Stimulated activated CD4-positive, alpha-beta T cell treated with anti-CD3 and anti-CD28 coated beads, Interleukin-15, amount 100 ng/mL, for 48 hours (primary cell): ENCODE data around the gene GAS2L2.

ENCODE experiments used
- DNase-seq, 2 donors: peaks; one replicate each; pipeline ENCODE4 v3.0.0-alpha.2; 2020; ENCODE audit warnings: low read depth in 2 of 2

Gene GAS2L2

DNA sequence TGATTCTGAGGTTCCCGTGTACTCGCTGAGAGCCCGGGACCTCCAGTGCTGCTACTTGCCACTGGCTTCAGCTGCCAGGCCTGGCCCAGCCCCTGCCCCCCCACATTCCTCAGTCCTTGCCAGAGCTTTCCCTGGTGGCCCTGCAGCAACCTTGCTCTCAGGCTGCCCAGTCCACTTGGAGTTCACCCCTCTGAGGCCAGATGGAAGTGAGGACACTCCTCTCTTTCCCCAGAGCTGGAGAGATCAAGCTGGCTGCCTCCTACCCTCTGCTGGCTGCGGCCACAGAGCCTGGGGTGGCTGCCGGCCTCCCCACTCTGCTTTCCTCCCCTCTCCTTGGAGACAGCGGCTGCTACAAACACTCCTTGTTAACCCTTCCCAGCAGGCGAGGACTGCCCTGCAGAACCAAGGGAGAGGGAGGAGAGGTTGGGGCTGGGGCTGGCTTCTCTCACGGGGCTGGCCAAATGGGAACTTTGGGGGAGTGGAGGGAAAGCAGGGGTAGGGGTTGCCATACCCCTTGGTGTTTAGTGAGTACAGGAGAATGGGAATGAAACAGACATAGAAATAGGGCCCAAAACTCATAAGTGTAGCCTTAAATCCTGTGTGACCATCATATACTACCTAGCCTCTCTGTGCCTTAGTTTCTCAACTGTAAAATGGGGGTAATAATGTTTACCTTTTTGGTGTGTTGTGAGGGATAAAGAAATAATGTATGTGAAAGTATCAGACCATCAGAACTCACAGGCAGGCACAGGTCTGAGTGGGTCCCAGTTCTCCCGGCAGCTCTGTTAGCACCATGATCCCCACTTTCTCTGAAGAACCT is at the start of gene GAS2L2:
GAS2L2 (minus strand) TSS at position 295 of the 820 bp plus-strand sequence. CDS start 389 bp downstream, outside the sequence.
- no peak for DNase-seq

DNA sequence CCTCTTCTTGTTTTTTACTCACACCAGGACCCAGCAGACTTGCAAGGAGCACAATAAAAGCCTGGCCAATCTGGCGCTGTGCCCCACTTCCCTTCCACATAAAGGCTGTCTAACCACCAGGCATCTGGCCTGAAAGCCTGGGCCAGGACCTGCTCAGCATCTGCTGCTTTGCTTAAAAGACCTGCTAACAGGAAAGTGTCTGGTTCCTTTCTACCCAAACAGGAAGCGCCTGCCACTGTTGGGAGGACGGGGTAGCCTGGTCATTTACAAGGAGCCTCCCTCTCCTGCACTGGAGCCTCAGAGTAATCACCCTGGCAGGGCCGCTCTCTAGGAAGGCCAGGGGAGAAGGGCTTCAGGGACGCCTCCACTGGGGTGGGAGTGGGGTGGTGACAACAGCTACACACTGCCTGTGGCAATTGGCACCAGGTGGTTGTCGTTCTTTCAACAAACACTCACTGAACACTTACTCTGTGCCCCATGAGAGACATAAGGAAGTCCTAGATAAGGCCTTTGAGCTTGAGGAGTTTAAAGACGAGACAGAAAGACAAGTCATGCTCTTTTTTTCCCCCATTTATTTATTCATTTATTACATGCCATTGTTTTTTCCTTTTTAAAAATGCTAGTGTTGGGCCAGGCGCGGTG is 48.7 kb upstream of the GAS2L2 start:
- no peak for DNase-seq

DNA sequence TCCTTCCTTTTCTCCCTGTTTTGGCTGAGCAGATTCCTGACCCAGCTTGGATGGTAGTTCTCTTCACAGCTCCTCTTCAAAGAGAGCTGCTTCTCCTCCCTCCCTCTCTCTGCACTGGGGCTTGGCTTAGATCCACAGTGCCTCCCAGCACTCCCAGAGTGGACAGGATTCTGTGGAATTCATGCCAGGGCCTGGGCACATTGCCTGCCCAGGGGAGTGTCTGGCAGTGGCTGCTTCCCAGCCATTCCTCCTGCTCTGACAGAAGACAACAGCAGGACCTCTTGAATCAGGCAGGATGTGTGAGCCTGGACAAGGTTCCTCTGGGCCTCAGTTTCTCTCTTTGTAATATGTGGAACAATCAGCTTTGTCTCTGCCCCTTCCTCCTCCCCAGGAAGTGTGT is 46.9 kb upstream of the GAS2L2 start:
- no peak for DNase-seq

DNA sequence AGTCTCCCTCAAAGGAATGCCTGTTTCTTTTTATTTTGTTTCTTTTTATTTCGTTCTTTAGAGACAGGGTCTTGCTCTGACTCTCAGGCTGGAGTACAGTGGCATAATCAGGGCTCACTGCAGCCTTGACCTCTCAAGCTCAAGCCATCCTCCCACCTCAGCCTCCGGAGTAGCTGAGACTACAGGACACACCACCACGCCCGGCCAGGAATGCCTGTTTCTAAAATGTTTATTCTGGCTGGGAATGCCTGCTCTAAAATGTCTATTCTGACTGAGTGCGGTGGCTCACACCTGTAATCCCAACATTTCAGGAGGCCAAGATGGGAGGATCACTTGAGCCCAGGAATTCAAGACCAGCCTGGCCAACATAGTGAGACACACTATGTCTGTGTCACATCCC is 44.9 kb upstream of the GAS2L2 start:
- no peak for DNase-seq

DNA sequence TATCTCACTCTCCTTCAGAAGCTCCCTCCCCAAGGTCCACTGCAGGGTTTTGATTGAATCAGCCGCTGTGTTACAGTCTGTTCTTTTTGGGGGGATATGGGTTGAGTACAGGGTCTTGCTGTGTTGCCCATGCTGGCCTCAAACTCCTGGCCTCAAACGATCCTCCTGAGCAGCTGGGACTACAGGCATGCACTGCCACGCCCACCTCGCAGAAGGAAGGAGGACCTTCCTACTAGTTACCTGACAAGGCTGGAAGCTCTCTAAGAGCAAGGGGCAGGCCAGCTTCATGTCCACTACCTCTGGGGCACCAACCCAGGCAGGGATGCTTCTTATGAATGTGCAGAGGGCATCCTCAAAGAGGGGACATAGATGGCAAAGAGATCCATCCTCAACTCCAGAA is 44.3 kb upstream of the GAS2L2 start:
- no peak for DNase-seq

DNA sequence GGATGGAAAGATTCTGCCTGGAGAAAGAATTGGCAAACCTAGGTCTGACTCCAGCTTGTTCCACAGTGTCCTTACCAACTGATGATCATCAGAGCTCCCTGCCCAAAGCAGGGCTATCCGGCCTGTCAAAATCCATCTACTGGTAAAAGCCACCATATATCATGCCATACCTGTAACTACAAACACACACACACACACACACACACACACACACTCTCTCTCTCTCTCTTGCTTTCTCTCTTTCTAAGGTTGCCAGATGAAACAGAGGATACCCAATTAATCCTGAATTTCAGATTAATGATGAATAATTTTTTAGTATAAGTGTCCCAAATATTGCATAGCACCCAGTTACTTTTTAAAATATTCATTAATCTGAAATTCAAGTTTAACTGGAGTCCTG is 43.9 kb upstream of the GAS2L2 start:
- DNase-seq: no peak

DNA sequence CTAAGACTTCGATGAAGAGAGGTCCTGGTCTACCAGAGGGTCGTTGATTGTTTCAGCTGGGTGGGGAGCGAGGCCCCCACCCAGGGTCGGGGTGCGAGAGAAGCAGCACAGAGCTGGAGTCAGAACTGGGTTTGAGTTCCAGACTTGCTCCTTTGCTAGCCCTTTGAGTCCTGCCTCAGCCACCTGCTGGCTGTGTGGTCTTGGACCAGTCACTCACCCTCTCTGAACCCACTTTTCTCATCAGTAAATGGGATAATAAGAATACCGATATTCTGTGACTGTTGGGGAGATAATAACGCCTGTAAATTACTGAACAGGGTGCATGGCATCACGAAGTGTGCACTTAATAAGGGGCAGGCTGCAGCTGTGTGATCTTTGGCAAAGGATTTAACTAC is 42.8 kb upstream of the GAS2L2 start:
- DNase-seq: no peak

DNA sequence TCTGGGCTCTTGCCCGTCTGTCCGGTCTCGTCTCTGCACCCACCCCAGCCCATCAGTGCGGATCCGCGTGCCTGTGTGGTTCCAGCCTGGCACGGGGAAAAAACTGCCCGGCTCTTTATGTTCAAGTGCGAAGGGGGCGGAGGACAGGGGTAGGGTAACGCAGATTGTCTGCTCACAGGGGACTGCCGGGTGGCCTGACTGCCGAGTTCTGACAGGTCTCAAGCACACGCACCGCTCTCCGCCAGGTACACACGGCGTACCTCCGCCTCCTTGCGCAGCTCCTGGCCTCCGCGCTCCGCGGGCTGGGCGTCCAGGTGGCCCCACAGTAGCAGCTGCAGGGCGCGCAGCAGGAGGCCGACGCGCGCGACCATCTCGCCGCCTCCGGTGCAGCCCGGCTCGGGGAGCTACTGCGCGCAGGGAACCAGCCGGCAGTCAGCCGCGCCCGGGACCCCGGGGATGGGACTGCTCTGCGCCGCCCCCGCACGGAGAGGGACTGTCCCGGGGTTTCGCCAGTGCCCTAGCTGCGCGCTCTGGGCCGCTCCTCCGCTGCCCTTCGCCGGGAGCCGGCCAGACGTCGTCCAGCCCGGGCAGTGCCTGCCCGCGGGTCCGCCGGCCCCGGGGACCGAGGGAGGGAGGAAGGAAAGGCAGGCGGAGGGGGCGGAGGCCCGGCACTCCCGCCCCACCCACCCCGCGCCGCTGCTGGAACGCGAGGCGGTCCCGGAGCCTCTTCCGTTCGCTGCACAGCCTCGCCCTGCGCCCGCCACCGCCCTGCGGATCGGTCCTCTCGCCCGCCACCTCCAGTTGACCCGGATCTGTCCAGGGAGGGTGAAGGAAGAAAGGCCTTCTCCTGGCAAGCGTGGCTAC is 42.2 kb upstream of the GAS2L2 start, which contains the start of gene MMP28:
MMP28 (minus strand) TSS at position 635 of the 864 bp plus-strand sequence; CDS start at position 371, 264 bp downstream.
- DNase-seq: peak in 1 of 2 donors; percentile 30

DNA sequence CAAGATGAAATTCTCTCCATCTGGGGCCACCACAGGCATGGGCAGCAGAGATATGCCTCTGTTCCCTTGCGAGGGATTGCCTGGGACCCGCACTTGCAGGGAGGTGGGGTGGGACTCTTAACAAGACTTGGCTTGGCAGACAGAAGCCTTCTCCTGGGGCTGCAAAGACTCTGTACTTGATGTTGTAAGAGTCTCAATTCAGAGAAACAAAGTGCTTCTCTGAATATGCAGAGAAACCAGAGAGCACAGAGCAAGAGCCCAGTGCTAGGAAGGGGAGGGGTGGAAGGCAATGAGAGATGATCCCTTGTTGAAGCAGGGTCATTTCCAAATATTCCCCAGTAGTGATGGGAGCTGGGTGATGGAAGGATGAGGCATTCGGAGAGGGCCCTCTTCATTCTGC is 40.2 kb upstream of the GAS2L2 start:
- no peak for DNase-seq

DNA sequence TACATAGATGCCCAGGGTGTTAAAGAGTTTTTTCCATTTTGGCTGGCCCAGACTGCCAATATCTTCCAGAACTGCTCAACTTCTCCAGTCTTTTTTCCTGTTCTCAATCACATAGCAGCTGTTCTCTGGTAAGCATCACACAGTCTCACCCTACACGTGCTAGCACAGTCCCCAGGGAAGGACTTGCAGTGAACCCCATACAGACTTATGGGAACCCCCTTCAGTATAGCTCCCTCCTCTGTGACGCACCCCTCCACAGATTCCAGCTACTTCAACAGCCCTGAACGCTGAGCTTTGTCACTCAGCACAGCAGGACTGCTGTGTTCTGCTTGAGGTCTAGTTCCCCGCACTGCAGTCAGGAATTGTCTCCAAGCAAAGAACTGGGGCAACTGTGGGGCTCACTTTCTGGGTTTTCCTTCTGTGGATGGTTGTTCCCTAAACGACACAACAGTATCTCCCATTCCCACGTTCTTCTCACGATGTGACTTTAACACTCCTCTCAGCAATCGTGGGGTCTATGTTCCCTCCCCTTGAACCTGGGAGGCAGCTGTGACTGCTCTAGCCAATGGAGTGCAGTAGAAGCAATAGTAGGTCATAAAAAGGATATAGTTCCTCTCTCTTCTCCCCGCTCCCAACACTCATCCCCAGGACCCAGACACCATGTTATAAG is 38.8 kb upstream of the GAS2L2 start:
- no peak for DNase-seq

DNA sequence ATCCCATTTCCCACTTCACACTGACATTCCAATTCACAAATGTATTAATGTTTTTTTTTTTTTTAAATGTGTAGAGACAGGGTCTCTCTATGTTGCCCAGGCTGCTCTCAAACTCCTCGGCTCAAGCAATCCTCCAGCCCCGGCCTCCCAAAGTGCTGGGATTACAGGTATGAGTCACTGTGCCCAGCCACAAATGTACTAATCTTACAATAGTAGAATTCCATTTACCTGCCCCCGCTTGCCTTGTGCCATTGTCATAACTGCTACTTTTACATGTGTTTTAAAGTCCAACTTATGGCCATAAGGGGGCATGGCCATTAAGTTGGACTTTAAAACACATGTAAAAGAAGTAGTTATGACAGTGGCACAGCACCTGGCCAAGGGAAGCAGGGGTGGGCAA is 37.8 kb upstream of the GAS2L2 start:
- no peak for DNase-seq

DNA sequence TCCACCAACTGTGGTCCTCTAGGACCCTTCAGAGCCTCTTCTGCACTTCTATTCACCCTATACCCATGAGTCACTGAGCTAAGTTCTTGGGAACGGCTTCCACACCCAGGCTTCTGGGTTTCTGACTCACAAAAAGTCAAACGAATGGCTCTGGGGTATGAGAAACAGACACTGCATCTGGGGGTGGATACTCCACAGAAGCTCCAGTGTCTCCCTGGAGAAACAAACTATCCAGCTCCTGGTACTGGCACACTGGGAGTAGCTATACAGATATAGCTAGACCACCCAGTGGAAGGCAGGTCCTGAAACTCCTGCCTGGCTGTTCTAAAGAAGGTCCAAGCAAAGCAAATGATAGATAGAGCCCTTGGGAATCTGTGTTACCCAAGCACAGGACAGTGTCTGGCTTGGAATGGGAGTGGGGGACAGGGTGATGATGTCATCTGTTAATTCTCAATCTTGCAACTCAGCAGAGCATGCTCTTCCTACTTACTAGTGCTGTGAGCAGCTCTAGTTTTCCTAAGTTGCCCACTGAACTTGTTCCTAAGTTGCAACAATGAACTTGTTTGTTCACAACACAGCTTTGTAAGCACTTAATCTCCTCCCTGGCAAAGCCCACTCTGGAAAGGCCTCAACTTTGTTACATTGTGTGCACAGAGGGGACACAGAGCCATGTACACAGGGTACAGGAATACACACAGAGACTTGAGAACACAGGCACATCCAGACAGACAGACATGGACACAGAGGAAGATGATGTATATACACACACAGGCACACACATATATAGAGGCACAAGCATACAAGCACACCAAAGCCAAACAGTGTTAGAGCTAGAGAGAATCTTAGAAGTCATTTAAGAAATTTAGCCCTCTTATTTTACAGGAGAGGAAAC is 35.7 kb upstream of the GAS2L2 start:
- DNase-seq: no peak

DNA sequence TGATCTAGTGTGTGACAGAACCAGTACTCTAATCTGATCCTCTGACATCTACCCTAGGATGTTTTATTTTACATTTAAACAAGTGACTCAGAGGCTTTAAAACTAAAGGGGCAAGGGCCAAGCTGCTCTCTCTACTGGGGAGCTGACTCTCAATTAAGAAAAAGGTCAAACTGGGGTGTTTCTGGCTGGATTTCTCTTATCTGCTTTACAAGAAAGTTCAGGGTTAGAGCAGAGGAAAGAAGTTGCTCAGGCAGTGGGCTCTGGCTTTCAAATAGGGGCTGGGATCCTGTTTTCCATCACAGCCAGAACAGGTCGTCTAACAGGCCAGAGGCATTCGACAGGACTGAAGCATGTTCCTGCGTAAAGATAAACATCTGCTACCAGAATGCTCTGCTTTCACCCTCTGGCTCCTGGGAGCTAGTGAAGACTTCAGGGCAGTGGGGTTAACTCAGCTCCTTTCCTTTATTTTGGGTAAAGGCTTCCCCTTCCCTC is 33.9 kb upstream of the GAS2L2 start:
- no peak for DNase-seq

DNA sequence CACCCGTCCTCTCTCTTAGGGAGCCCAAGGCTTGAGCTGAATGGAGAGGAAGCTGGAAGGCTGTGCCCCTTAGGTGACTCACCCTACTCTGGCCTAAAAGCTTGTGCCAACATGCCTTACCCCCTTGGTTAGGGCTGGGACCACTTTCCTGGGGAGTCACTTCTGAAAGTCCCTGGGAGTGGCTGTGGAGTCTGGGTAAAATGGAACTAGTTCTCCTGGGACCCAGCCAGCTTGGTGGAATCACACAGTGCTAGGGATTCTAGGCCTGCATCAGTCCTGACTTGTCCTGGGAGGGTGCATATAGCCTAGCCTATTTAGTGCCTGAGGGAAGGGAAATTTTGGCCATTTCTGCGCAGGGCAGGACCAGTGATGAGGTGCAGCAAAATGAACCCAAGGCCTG is 31.9 kb upstream of the GAS2L2 start:
- no peak for DNase-seq

DNA sequence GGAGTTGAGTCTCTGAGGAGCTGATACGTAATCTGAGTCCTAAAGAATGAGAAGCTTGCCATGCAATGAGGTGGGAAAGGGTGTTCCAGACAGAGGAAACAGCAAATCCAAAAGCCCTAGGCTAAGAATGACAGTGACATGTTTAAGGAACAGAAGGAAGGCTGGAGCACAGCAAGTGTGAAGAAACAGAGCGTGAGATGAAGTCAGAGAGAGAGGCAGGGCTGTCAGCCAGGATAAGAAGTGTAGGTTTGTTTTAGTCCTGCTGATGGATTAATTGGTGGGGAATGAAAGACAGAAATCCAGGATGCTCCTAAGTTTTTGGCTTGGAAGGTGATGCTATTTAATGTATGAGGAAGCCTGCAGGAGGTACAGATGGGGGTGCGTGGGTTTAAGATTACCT is 27.9 kb upstream of the GAS2L2 start:
- DNase-seq: no peak

DNA sequence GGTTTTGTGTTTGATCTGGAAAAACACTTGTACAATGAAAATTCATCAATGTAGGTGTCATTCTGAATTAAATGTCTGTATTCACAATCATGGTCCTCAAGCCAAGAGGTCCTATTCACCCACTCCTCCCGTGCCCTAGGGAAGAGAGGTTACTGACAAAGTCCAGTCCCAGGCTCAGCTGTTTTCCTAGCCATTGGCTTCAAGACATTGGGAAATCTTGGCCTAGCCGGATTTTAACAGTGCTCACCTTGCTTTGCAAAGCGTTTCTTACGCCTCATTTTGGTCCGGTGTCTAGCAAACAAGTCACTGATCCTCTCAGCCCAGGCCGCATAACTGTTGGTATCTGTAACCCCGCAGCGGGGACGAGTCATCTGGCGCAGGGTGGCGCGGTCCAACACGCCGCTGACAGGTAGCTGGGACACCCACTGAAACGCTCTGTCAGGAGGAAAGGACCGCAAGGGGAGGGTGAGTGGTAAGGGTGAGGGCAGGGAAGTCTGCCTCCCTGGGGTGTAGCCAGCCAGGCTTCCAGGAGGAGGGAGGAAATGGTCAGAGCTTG is 25.7 kb upstream of the GAS2L2 start:
- no peak for DNase-seq

DNA sequence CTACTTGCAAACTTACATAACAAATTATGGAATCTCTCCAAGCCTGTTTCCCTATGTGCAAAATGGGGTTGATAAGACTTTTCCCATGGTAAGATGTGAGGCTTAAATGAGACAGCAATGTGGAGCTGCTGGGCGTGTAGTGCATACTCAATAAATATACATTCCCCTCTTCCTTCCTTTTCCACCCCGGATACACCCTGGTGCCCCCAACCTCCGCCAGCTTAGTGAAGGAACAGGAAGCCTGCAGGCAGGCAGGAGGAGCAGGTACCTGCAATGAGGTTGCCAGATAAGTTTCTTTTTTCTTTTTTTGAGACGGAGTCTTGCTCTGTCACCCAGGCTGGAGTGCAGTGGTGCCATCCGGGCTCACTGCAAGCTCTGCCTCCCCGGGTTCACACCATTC is 22.5 kb upstream of the GAS2L2 start:
- no peak for DNase-seq

DNA sequence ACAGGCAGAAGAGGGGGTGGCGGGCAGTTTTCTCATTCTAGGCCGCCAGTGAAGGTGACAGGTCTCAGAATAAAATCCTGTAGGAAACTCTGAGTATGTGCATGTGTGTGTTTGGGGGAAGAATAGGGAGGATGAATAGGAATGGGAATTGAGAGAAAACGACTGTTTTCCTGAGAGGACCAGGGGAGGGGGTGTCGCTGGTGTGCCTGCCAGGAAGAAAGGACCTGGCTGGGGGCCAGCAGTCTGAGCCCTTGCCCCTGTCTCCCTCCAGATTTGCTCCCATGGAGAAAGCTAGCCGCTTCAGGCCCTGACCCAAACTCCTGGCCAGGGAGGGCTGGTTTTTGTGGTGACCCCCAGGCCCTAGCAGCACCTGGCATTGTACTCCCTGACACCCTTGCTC is 22.0 kb upstream of the GAS2L2 start:
- no peak for DNase-seq

DNA sequence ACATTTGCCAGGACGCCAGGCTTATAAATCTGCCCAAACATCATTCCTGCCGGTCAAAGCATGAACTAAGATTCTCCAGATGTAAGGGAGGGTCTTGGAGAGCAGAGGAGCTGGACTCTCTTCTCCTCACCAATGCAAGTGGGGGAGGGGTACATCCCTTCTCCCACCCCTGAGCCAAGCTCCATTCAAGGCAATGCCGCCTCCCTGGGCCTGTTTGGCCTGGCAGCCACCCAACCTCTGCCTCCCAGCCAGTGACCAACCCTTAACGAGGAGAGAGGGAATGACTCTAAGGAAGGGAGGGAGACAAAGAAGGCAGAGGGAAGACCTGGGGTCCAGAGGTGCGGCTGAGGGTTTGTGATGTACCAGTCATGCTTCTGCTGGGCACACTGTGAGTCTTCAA is 21.5 kb upstream of the GAS2L2 start:
- no peak for DNase-seq

DNA sequence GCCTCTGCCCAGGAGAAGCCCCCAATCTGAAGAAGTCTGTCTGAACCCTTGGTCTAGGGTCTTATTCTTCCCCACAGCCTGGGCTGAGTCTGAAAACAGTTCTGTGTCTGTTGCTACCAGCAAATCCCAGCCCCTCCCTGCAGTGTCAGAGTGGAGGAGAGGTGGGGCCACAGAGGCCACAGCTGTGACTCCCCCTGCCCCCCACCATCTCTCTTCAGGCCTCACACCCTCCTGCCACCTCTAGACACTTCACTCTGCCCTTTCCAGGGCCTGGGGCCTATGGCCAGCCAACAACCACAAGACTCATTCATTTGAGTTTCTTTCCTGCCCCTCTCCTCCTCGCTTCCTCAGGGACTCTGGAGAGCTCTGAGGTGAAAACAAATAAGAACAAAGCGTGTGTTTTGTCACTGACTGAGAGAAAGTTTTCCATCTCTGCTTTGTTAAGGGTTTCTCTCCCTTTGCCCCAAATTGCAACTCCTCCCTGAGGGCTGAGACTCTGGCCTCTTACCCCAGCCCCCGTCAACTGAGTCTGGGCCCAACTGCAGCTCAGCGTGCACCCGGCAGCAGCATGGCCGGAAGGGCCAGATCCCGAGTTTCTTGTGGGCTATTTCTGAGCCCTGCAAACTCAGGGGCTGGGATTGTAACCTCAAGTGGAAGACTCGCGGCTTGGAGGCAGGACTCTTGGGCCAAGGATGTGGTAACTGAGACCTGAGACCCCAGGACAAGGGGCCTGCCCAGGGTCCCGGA is 20.8 kb upstream of the GAS2L2 start:
- DNase-seq: no peak
